Osteocyte (in vitro differentiated cells): ENCODE results near the gene FAM3D. TPM values are rescaled to one million over a fixed set of nuclear protein-coding genes. Genes with fewer than 3 reads are reported as not detected.

Experiments
- DNase-seq: peaks from one replicate; pipeline ENCODE4 v3.0.0; 2021; ENCODE audit warnings: mixed read lengths; ENCODE audit not compliant: unreplicated experiment; ENCODE audit errors: extremely low spot score
- H3K27ac Mint-ChIP-seq: one replicate; pipeline ENCODE4 v1.8.0; 2021; ENCODE audit warnings: mild to moderate bottlenecking, mixed read lengths; ENCODE audit not compliant: unreplicated experiment
- H3K27me3 Mint-ChIP-seq: one replicate; pipeline ENCODE4 v1.8.0; 2021; ENCODE audit warnings: mixed read lengths; ENCODE audit not compliant: unreplicated experiment
- H3K36me3 Mint-ChIP-seq: one replicate; pipeline ENCODE4 v1.8.0; 2021; ENCODE audit warnings: mixed read lengths; ENCODE audit not compliant: unreplicated experiment
- H3K4me1 Mint-ChIP-seq: one replicate; pipeline ENCODE4 v1.8.0; 2021; ENCODE audit warnings: mixed read lengths; ENCODE audit not compliant: unreplicated experiment
- H3K4me3 Mint-ChIP-seq: one replicate; pipeline ENCODE4 v1.8.0; 2021; ENCODE audit warnings: mild to moderate bottlenecking, moderate library complexity, mixed read lengths; ENCODE audit not compliant: unreplicated experiment
- H3K9me3 Mint-ChIP-seq: one replicate; pipeline ENCODE4 v1.8.0; 2021; ENCODE audit warnings: mixed read lengths; ENCODE audit not compliant: unreplicated experiment
- total RNA-seq: library from RNA; stranded (reverse); gene quantifications from 2 replicates; pipeline ENCODE4 v1.2.1, GENCODE V29; 2021
- TF ChIP-seq, protein P1 (sequence below): fragments of 200-600 bp; sonication (generic); IDR thresholded peaks from 2 replicates; pipeline ENCODE4 v1.5.0; 2021; ENCODE audit warnings: antibody characterized with exemption, mild to moderate bottlenecking, moderate library complexity

The FAM3D gene
- total RNA-seq, 1 donor from 2014 or later: not detected

DNA sequence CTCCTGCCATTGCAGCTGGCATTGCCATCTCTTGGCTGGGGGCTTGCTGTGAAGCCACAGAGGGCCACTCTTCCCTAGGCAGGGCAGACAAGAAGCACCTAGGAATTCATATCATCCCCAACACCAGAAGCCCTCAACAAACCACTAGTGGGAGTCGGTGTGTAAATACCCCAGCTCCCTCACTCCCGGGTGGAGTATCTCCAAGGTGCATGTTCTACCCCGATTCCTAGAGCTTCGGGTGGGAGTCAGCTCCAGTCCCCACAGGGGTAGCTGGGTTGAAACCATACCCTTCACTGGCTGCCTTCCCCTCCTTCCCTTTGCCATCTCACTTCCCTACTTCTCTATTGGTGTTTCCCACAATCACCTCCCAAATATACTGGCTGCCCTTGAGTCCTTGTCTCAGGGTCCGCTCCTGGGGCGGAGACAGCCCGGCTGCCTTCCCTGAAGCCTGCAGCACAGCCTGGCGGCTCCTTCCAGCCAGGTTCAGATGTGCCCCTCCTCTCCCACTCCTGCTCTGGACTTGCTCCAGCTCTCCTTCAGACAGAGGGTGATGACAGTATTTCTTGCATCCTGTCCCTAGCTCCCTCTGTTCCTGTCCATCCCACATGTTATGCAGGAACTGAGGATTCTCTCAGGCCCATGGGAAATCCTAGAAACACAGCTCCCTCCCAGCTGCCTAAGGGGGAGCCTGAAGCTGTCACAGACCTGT is 33.3 kb downstream of the FAM3D start:
- H3K27ac Mint-ChIP-seq: no peak overlapping the region
- TF ChIP-seq, protein P1, sequence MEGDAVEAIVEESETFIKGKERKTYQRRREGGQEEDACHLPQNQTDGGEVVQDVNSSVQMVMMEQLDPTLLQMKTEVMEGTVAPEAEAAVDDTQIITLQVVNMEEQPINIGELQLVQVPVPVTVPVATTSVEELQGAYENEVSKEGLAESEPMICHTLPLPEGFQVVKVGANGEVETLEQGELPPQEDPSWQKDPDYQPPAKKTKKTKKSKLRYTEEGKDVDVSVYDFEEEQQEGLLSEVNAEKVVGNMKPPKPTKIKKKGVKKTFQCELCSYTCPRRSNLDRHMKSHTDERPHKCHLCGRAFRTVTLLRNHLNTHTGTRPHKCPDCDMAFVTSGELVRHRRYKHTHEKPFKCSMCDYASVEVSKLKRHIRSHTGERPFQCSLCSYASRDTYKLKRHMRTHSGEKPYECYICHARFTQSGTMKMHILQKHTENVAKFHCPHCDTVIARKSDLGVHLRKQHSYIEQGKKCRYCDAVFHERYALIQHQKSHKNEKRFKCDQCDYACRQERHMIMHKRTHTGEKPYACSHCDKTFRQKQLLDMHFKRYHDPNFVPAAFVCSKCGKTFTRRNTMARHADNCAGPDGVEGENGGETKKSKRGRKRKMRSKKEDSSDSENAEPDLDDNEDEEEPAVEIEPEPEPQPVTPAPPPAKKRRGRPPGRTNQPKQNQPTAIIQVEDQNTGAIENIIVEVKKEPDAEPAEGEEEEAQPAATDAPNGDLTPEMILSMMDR: no peak
- H3K27me3 Mint-ChIP-seq: no peaks in the 10 kb centered on the region
- H3K36me3 Mint-ChIP-seq: no peaks in the 10 kb centered on the region
- H3K4me3 Mint-ChIP-seq: no peak overlapping the region
- no peak for DNase-seq
- peaks cover 7% of the 10 kb centered on the region for H3K4me1 Mint-ChIP-seq
- no peaks in the 10 kb centered on the region for H3K9me3 Mint-ChIP-seq

DNA sequence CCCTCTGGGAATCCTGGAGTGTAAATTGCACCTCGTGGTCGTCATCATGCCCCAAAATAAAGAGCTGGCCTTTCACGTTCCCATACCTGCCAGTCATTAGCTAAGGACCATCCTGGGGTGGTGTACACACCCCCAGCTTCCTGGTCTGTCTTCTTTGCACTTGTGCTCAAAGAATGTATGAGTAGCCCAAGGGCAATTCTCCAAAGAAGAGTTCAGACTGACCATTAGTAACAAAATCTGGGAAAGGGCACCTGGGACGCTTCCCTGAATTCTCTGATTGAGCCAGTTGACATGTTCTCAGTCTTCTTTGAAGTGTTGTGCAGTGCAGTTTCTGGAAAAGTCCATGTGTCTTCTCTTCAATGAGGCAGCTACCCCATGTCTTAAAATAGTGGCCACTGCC is 34.8 kb downstream of the FAM3D start:
- no peak for DNase-seq
- Mint-ChIP-seq H3K27ac (no peak overlapping the region), H3K4me1 (peaks cover 7% of the 10 kb centered on the region), H3K4me3 (no peak overlapping the region), H3K27me3 (no peaks in the 10 kb centered on the region), H3K9me3 (no peaks in the 10 kb centered on the region), H3K36me3 (no peaks in the 10 kb centered on the region)
- TF ChIP-seq, protein P1: no peak

DNA sequence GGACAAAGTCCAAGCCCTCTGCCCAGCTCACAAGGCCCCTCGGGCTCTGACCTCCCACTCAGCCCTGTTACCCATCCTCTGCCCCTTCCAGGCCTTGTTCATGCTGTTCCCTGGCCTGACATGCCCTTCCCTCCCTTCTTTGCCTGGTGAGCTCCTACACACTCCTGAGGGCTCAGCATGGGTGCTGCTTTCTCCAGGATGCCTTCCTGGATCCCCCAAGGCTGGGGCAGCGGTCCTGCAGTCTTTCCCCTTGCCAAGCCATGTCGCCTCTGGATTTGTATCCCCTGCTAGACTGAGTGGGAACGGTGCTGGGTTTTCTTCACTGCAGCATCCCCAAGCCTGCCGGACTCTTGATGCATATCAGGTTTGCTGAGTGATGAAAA is 35.9 kb downstream of the FAM3D start:
- Mint-ChIP-seq H3K9me3 (no peaks in the 10 kb centered on the region), H3K36me3 (no peaks in the 10 kb centered on the region), H3K27ac (no peak overlapping the region), H3K4me1 (peaks cover 8% of the 10 kb centered on the region), H3K27me3 (no peaks in the 10 kb centered on the region), H3K4me3 (no peak overlapping the region)
- TF ChIP-seq, protein P1: no peak
- DNase-seq: no peak

DNA sequence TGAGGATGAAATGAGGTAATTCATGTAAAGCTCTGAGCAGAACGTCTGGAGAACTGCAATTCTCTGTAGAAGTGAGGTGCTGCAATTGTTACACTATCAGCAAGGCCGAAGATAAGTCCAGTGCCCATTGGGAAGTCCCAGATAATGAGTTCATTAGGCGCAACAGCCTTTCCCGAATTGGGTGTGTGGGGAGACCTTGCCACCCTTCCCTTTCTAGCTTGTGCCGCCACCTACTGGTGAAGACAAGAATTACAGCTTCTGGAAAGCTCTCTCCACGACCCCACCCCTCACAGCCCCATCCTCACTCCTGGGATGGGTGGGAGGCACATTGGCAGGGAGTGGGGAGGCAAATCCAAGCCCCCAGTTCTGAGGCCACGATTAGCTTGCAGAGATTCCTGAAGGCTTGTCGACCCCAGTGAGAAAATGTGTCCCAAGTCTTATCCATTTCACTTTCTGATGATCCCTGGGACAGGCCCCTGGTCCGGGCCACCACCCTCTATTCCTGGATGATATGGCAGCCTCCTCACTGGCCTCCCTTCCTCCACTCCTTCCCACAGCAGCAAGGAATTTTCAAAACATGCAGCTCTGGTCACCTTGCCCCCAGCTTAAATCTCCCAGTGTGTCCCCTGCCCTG is 36.4 kb downstream of the FAM3D start:
- Mint-ChIP-seq H3K9me3 (no peaks in the 10 kb centered on the region), H3K36me3 (no peaks in the 10 kb centered on the region), H3K4me3 (no peak overlapping the region), H3K27me3 (no peaks in the 10 kb centered on the region), H3K27ac (no peak overlapping the region), H3K4me1 (peaks cover 11% of the 10 kb centered on the region)
- DNase-seq: peak; percentile 90
- TF ChIP-seq, protein P1: peak; percentile 87

DNA sequence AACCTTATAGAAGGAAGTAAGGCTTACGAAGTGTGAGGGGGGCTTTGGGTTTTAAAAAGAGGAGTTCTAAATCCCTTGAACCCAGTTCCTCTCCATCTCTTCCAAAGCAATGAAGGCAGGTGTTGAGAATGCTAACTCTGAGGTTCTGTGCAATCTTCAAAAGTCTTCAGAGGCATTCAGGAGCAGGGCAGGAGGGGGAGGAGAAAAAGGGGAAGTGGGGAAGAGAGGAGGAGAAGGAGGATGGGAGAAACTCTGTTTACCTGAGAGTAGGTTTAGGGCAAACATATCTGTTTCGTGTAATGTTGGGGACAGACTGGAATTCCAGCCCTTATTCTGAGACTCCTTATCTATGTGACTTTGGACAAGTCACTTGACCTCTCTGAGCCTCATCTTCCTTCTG is 36.9 kb downstream of the FAM3D start:
- peaks cover 11% of the 10 kb centered on the region for H3K4me1 Mint-ChIP-seq
- H3K4me3 Mint-ChIP-seq: no peak overlapping the region
- TF ChIP-seq, protein P1: no peak
- no peak overlapping the region for H3K27ac Mint-ChIP-seq
- no peaks in the 10 kb centered on the region for H3K9me3 Mint-ChIP-seq
- DNase-seq: no peak
- H3K27me3 Mint-ChIP-seq: no peaks in the 10 kb centered on the region
- H3K36me3 Mint-ChIP-seq: no peaks in the 10 kb centered on the region
